MM.1S (cell line): ENCODE measurements around the gene GPHN.

ENCODE experiments used
- DNase-seq: peaks from one replicate; pipeline ENCODE4 v3.0.0-alpha.2; 2015
- H2AFZ ChIP-seq: fragments of 300-600 bp; sonication (generic); 2 replicates; pipeline ENCODE4 v1.6.0; 2016; ENCODE audit warnings: antibody characterized with exemption, low read length
- H3F3A ChIP-seq: fragments of 300-600 bp; sonication (generic); 2 replicates; pipeline ENCODE4 v1.6.1; 2016; ENCODE audit warnings: mild to moderate bottlenecking, antibody characterized with exemption, low read length, moderate library complexity, mixed read lengths; ENCODE audit not compliant: insufficient read depth
- H3K27ac ChIP-seq: fragments of 300-600 bp; sonication (generic); 2 replicates; pipeline ENCODE4 v1.5.1; 2016; ENCODE audit warnings: mild to moderate bottlenecking, low read length
- H3K27me3 ChIP-seq: fragments of 300-600 bp; sonication (generic); replicated peaks from 2 replicates; pipeline ENCODE4 v1.6.0; 2016; ENCODE audit warnings: low read length; ENCODE audit not compliant: insufficient read depth
- H3K36me3 ChIP-seq: fragments of 300-600 bp; sonication (generic); replicated peaks from 2 replicates; pipeline ENCODE4 v1.6.1; 2016; ENCODE audit warnings: mild to moderate bottlenecking, low read length, mixed read lengths; ENCODE audit not compliant: insufficient read depth
- H3K4me1 ChIP-seq: fragments of 300-600 bp; sonication (generic); 2 replicates; pipeline ENCODE4 v1.6.1; 2016; ENCODE audit warnings: low read length, mixed read lengths
- H3K4me2 ChIP-seq: fragments of 300-600 bp; sonication (generic); 2 replicates; pipeline ENCODE4 v1.6.0; 2016; ENCODE audit warnings: low read depth, low read length
- H3K4me3 ChIP-seq: fragments of 300-600 bp; sonication (generic); 2 replicates; pipeline ENCODE4 v1.5.1; 2016; ENCODE audit warnings: low read length, mixed read lengths
- H3K79me2 ChIP-seq: fragments of 300-600 bp; sonication (generic); 2 replicates; pipeline ENCODE4 v1.6.1; 2016; ENCODE audit warnings: mixed run types, low read length, mixed read lengths
- H3K9ac ChIP-seq: fragments of 300-600 bp; sonication (generic); 2 replicates; pipeline ENCODE4 v1.6.1; 2016; ENCODE audit warnings: low read length, mixed read lengths
- H3K9me2 ChIP-seq: fragments of 300-600 bp; sonication (generic); replicated peaks from 2 replicates; pipeline ENCODE4 v1.6.1; 2016; ENCODE audit warnings: mild to moderate bottlenecking, low read length, mixed read lengths; ENCODE audit not compliant: insufficient read depth
- H3K9me3 ChIP-seq: fragments of 300-600 bp; sonication (generic); replicated peaks from 2 replicates; pipeline ENCODE4 v1.6.1; 2016; ENCODE audit warnings: mild to moderate bottlenecking, low read length, mixed read lengths; ENCODE audit not compliant: insufficient read depth
- H4K20me1 ChIP-seq: fragments of 300-600 bp; sonication (generic); 2 replicates; pipeline ENCODE4 v1.6.1; 2016; ENCODE audit warnings: mild to moderate bottlenecking, low read length, moderate library complexity, mixed read lengths; ENCODE audit not compliant: insufficient read depth
- CTCF ChIP-seq: fragments of 300-600 bp; sonication (generic); IDR thresholded peaks from 2 replicates; pipeline ENCODE4 v1.5.1; 2016; ENCODE audit warnings: antibody characterized with exemption, low read length, mixed read lengths
- EZH2 ChIP-seq: fragments of 300-600 bp; sonication (generic); optimal IDR thresholded peaks from 2 replicates; pipeline ENCODE3; 2017; ENCODE audit warnings: low read depth, mild to moderate bottlenecking, antibody characterized with exemption, low read length, mixed read lengths
- EZH2phosphoT487 ChIP-seq: fragments of 300-600 bp; sonication (generic); IDR thresholded peaks from 2 replicates; pipeline ENCODE4 v1.6.1; 2018; ENCODE audit warnings: antibody characterized with exemption, low read length

Gene GPHN

GRCh38 chr14:66600416-66600815 lies 92.5 kb downstream of the GPHN start:
- no peak overlapping the region for H3K9ac ChIP-seq
- 0 out of 2 replicates have a peak, but pooled peaks cover 4% of the 10 kb centered on the region for H3K79me2 ChIP-seq
- no peaks in the 10 kb centered on the region for H3F3A ChIP-seq
- TF ChIP-seq EZH2 (no peak), CTCF (no peak), EZH2phosphoT487 (no peak)
- H2AFZ ChIP-seq: no peak overlapping the region
- H3K4me2 ChIP-seq: no peak overlapping the region
- no peaks in the 10 kb centered on the region for H3K9me3 ChIP-seq
- H3K36me3 ChIP-seq: no peaks in the 10 kb centered on the region
- no peaks in the 10 kb centered on the region for H3K4me1 ChIP-seq
- H3K27me3 ChIP-seq: no peaks in the 10 kb centered on the region
- no peak overlapping the region for H3K27ac ChIP-seq
- no peaks in the 10 kb centered on the region for H3K9me2 ChIP-seq
- DNase-seq: no peak
- no peaks in the 10 kb centered on the region for H4K20me1 ChIP-seq
- no peak overlapping the region for H3K4me3 ChIP-seq

GRCh38 chr14:66601932-66602578 lies 94.1 kb downstream of the GPHN start:
- Histone ChIP-seq H4K20me1 (no peaks in the 10 kb centered on the region), H3K79me2 (peaks cover 4% of the 10 kb centered on the region; the same call in 1 of the 2 replicates), H3K27me3 (no peaks in the 10 kb centered on the region), H3K27ac (no peak overlapping the region), H3K4me1 (no peaks in the 10 kb centered on the region), H3K36me3 (no peaks in the 10 kb centered on the region), H3K9me2 (no peaks in the 10 kb centered on the region), H3K9me3 (no peaks in the 10 kb centered on the region), H3K9ac (no peak overlapping the region), H3K4me2 (no peak overlapping the region), H2AFZ (no peak overlapping the region), H3F3A (no peaks in the 10 kb centered on the region), H3K4me3 (no peak overlapping the region)
- no peak for DNase-seq
- TF ChIP-seq EZH2 (no peak), CTCF (no peak)

DNA sequence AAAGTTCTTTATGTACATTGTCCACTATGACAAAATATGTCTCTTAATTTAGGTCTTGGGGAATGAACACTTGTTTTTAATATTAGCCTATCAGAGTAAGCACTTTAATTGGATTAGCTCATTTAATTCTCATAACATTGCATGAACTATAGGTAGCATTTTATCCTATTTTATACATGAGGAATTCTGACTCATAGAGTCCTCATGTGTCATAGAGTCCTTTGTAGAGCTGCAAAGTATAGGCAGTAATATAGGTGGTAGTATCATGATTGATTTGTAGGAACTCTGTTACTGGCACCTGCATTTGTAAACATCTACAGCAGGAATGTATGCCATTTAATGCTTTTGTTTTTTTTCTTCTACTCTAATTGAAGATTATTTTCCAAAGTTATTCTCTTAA lies 96.0 kb downstream of the GPHN start:
- no peaks in the 10 kb centered on the region for H3K9me2 ChIP-seq
- H3K27ac ChIP-seq: no peak overlapping the region
- no peak overlapping the region for H3K9ac ChIP-seq
- no peaks in the 10 kb centered on the region for H3K4me1 ChIP-seq
- TF ChIP-seq EZH2phosphoT487: no peak
- TF ChIP-seq EZH2: no peak
- TF ChIP-seq CTCF: no peak
- H3F3A ChIP-seq: no peaks in the 10 kb centered on the region
- H3K27me3 ChIP-seq: no peaks in the 10 kb centered on the region
- no peaks in the 10 kb centered on the region for H3K9me3 ChIP-seq
- H3K4me2 ChIP-seq: no peak overlapping the region
- H3K36me3 ChIP-seq: no peaks in the 10 kb centered on the region
- H2AFZ ChIP-seq: no peak overlapping the region
- H3K79me2 ChIP-seq: peaks cover 19% of the 10 kb centered on the region
- no peak overlapping the region for H3K4me3 ChIP-seq
- H4K20me1 ChIP-seq: no peaks in the 10 kb centered on the region
- DNase-seq: no peak
